ENCODE measurements around the gene NREP. TPM values are rescaled to one million over a fixed set of nuclear protein-coding genes. Genes with fewer than 3 reads are reported as not detected.
A peak's percentile ranks its signal among the peaks of the same experiment; 100 is the strongest.

The NREP gene
- total RNA-seq, 1 donor from 2014 or later: 874 TPM

DNA sequence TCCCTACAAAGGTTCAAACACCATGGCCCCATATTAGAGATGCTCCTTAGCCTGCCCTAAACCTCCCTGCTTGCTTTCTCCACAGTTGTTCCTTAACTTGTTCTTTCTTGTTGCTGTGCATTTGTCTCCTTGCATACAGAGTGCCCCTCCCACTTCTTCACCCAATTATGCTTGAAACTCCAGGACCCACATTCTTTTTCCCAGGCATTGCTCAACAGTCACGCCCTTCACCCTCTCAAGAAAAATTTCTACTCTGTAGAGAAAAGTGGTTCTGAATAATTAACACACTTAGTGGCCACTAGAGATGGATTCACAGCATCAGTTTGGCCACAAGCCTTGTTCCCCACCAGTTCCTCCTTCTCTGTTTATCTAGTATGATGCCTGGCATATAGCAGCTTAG, 57.7 kb downstream of the NREP start:
- H3K27me3 Mint-ChIP-seq (ENCODE audit: unreplicated experiment): no peaks in the 10 kb centered on the region
- no peaks in the 10 kb centered on the region for H3K36me3 Mint-ChIP-seq (ENCODE audit: unreplicated experiment)
- peaks cover 43% of the 10 kb centered on the region for H3K4me1 Mint-ChIP-seq (ENCODE audit: unreplicated experiment)
- no peak for DNase-seq (ENCODE audit: extremely low spot score, unreplicated experiment)
- TF ChIP-seq, protein P1, sequence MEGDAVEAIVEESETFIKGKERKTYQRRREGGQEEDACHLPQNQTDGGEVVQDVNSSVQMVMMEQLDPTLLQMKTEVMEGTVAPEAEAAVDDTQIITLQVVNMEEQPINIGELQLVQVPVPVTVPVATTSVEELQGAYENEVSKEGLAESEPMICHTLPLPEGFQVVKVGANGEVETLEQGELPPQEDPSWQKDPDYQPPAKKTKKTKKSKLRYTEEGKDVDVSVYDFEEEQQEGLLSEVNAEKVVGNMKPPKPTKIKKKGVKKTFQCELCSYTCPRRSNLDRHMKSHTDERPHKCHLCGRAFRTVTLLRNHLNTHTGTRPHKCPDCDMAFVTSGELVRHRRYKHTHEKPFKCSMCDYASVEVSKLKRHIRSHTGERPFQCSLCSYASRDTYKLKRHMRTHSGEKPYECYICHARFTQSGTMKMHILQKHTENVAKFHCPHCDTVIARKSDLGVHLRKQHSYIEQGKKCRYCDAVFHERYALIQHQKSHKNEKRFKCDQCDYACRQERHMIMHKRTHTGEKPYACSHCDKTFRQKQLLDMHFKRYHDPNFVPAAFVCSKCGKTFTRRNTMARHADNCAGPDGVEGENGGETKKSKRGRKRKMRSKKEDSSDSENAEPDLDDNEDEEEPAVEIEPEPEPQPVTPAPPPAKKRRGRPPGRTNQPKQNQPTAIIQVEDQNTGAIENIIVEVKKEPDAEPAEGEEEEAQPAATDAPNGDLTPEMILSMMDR (IDR thresholded peaks at IDR 0.05): no peak
- H3K9me3 Mint-ChIP-seq (ENCODE audit: unreplicated experiment): no peaks in the 10 kb centered on the region
- H3K4me3 Mint-ChIP-seq (ENCODE audit: unreplicated experiment): no peak overlapping the region
- H3K27ac Mint-ChIP-seq (ENCODE audit: unreplicated experiment): no peak overlapping the region

DNA sequence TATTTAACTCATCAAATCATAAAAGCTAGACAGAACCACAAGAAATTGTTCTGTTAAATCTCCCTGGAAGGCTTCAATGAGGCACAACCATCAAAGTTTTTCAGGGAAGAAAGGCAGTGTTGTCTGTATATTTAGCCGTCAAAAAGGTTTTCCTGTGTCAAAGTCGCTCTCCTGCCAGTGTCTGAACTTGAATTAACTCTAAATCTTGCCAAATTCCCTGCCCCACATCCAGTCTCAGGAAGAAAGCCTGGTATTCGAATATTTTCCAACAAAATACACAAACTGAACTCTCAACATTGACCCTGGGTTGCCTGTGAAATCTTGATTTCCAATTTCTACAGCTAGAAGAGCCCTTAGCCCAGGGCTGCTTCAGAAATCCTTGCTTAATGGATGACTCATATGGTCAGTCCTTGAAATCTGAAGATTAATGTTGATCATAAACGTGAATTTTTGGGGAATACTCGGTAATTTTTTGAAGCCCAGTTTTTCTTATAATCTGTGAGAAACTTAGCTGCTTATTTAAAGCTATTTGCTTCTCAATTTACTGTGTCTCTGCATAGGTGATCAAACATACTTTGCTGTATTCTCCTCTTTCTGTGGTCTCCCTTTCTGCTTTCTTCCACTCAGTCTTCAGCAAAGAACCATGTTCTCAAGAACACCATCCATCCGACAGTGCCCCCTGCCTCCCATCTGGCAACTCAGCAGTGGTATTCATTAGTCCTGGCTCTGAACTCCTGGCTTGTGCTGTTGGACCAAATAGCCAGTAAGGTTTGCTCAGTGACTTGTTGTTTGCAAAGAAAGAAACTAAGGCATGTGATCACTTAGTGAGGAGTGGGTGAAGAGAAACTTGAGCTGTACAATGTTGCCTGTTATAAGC, 58.9 kb downstream of the NREP start:
- peak overlapping the region; percentile 80 for H3K27ac Mint-ChIP-seq (ENCODE audit: unreplicated experiment)
- TF ChIP-seq, protein P1 (IDR thresholded peaks at IDR 0.05): peak; percentile 30
- DNase-seq (ENCODE audit: extremely low spot score, unreplicated experiment): no peak
- no peaks in the 10 kb centered on the region for H3K27me3 Mint-ChIP-seq (ENCODE audit: unreplicated experiment)
- no peaks in the 10 kb centered on the region for H3K9me3 Mint-ChIP-seq (ENCODE audit: unreplicated experiment)
- H3K36me3 Mint-ChIP-seq (ENCODE audit: unreplicated experiment): no peaks in the 10 kb centered on the region
- H3K4me3 Mint-ChIP-seq (ENCODE audit: unreplicated experiment): no peak overlapping the region
- peaks cover 45% of the 10 kb centered on the region for H3K4me1 Mint-ChIP-seq (ENCODE audit: unreplicated experiment)

DNA sequence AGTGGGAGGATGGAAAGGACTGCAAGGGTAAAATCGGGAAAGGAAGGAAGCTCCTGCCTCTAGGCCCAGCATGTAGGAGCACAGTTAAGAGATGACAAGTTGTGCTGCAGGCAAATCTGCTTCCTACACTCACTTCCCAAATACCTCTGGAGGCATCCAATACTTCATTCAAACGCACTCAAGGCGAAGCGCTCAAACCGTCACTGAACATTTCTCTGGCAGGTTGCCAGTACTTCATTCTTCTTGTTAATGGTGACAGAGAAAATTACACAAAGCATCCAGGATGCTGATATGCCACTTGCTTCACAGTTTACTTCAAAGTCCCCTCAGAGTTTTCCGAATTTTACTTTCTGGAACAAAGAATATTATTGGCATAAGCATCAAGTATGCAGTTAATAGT, 59.8 kb downstream of the NREP start:
- TF ChIP-seq, protein P1 (IDR thresholded peaks at IDR 0.05): no peak
- no peak for DNase-seq (ENCODE audit: extremely low spot score, unreplicated experiment)
- Mint-ChIP-seq H3K9me3 (ENCODE audit: unreplicated experiment) (peaks cover 4% of the 10 kb centered on the region), H3K4me1 (ENCODE audit: unreplicated experiment) (peaks cover 45% of the 10 kb centered on the region), H3K27ac (ENCODE audit: unreplicated experiment) (peak overlapping the region; percentile 13), H3K4me3 (ENCODE audit: unreplicated experiment) (no peak overlapping the region), H3K36me3 (ENCODE audit: unreplicated experiment) (no peaks in the 10 kb centered on the region), H3K27me3 (ENCODE audit: unreplicated experiment) (no peaks in the 10 kb centered on the region)

DNA sequence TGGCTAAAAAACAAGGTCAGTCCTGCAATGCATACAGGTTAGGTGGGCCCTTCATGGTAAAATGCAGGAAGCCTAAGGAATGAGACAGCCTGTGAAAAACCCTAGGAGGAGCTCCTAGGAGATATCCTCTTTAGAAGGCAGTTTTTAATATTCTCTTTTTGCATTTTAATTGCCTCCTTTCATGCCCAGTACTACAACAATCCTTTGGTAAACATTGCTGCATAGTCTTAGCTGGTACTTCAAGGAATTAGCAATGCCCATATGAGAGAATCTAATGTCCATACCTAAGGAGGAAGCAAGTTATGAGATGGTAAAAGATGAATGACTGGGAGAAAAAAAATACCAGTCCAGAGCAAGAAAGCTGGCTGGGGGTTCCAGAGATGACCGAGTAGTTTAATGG, 61.0 kb downstream of the NREP start:
- Mint-ChIP-seq H3K4me1 (ENCODE audit: unreplicated experiment) (peaks cover 43% of the 10 kb centered on the region), H3K36me3 (ENCODE audit: unreplicated experiment) (peaks cover 2% of the 10 kb centered on the region), H3K9me3 (ENCODE audit: unreplicated experiment) (peaks cover 4% of the 10 kb centered on the region), H3K27me3 (ENCODE audit: unreplicated experiment) (no peaks in the 10 kb centered on the region), H3K4me3 (ENCODE audit: unreplicated experiment) (no peak overlapping the region), H3K27ac (ENCODE audit: unreplicated experiment) (no peak overlapping the region)
- TF ChIP-seq, protein P1 (IDR thresholded peaks at IDR 0.05): no peak
- DNase-seq (ENCODE audit: extremely low spot score, unreplicated experiment): no peak

DNA sequence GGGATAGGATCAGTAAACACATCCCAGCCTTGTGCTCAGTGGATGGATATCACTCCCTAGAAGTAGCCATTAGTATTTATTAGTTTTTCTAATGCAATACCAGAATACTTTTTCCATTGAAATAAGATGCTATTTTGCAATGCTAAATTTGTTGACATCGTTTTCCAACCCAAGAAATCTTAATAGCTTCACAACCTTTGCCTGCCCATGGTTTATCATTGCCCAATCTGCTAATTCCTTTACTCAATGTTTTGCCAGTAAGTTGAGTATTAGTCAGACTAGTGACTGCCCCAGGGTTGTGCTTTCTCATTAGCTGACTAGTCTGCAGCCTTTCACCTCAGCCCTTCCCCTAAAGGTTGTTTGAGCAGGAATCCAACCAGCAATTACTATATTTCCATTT, 62.9 kb downstream of the NREP start:
- H3K4me1 Mint-ChIP-seq (ENCODE audit: unreplicated experiment): peaks cover 37% of the 10 kb centered on the region
- no peaks in the 10 kb centered on the region for H3K27me3 Mint-ChIP-seq (ENCODE audit: unreplicated experiment)
- TF ChIP-seq, protein P1 (IDR thresholded peaks at IDR 0.05): no peak
- no peak for DNase-seq (ENCODE audit: extremely low spot score, unreplicated experiment)
- peaks cover 2% of the 10 kb centered on the region for H3K36me3 Mint-ChIP-seq (ENCODE audit: unreplicated experiment)
- H3K4me3 Mint-ChIP-seq (ENCODE audit: unreplicated experiment): no peak overlapping the region
- H3K9me3 Mint-ChIP-seq (ENCODE audit: unreplicated experiment): peaks cover 4% of the 10 kb centered on the region
- no peak overlapping the region for H3K27ac Mint-ChIP-seq (ENCODE audit: unreplicated experiment)
